IPS-20b (cell line): ENCODE measurements around the gene CNIH4.
"Not testable (repeated sequence)": the region's sequence is repeated elsewhere in the genome, so short reads cannot be mapped to it uniquely, and the experiment has no call there.

Source experiments
- H3K27ac ChIP-seq: one replicate; pipeline ENCODE4 v1.5.1; 2013; ENCODE audit warnings: low read length
- H3K27me3 ChIP-seq: 2 replicates; pipeline ENCODE4 v1.6.1; 2013; ENCODE audit warnings: mild to moderate bottlenecking, low read length, inconsistent platforms; ENCODE audit not compliant: insufficient read depth
- H3K36me3 ChIP-seq: 2 replicates; pipeline ENCODE4 v1.6.1; 2013; ENCODE audit warnings: low read depth, mild to moderate bottlenecking, inconsistent platforms, low read length, moderate library complexity; ENCODE audit not compliant: insufficient read depth
- H3K4me1 ChIP-seq: 2 replicates; pipeline ENCODE4 v1.6.1; 2013; ENCODE audit warnings: mild to moderate bottlenecking, control low read depth, inconsistent platforms, low read length, moderate library complexity; ENCODE audit not compliant: insufficient read depth
- H3K4me3 ChIP-seq: 2 replicates; pipeline ENCODE4 v1.5.1; 2013; ENCODE audit warnings: mild to moderate bottlenecking, low read length, inconsistent platforms
- H3K9ac ChIP-seq: 2 replicates; pipeline ENCODE4 v1.6.1; 2013; ENCODE audit warnings: low read depth, mild to moderate bottlenecking, inconsistent platforms, low read length, moderate library complexity
- H3K9me3 ChIP-seq: 2 replicates; pipeline ENCODE4 v1.6.1; 2013; ENCODE audit warnings: mild to moderate bottlenecking, low read depth, low read length, inconsistent platforms; ENCODE audit not compliant: insufficient read depth

CNIH4 gene

DNA sequence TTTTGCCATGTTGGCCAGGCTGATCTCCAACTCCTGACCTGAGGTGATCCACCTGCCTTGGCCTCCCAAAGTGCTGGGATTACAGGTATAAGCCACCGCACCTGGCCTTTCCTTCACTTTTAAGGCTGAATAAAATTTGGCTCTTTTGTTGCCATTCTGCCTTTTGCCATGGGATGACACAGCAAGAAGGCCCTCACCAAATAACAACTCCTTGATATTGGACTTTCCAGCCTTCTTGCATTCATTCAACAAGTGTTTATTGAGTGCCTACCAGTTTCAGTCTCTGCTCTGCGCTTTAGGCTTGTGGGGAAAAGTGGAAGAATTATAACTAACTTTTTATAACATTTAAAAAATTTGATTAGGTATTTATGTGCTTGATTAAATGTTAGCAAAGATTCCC, 24.9 kb upstream of the CNIH4 start:
- Histone ChIP-seq H3K9me3 (no peaks in the 10 kb centered on the region), H3K9ac (no peak overlapping the region), H3K4me1 (peaks cover 4% of the 10 kb centered on the region), H3K36me3 (peaks cover 7% of the 10 kb centered on the region), H3K27me3 (no peaks in the 10 kb centered on the region), H3K4me3 (no peak overlapping the region), H3K27ac (no peak overlapping the region)

GRCh38 chr1:224333309-224333926, 23.3 kb upstream of the CNIH4 start:
- H3K9ac ChIP-seq, result no peak overlapping the region
- H3K27me3 ChIP-seq, result no peaks in the 10 kb centered on the region
- H3K4me3 ChIP-seq, result no peak overlapping the region
- H3K36me3 ChIP-seq, result no peaks in the 10 kb centered on the region
- no peak overlapping the region for H3K27ac ChIP-seq
- H3K4me1 ChIP-seq, result peaks cover 4% of the 10 kb centered on the region
- H3K9me3 ChIP-seq, result no peaks in the 10 kb centered on the region

DNA sequence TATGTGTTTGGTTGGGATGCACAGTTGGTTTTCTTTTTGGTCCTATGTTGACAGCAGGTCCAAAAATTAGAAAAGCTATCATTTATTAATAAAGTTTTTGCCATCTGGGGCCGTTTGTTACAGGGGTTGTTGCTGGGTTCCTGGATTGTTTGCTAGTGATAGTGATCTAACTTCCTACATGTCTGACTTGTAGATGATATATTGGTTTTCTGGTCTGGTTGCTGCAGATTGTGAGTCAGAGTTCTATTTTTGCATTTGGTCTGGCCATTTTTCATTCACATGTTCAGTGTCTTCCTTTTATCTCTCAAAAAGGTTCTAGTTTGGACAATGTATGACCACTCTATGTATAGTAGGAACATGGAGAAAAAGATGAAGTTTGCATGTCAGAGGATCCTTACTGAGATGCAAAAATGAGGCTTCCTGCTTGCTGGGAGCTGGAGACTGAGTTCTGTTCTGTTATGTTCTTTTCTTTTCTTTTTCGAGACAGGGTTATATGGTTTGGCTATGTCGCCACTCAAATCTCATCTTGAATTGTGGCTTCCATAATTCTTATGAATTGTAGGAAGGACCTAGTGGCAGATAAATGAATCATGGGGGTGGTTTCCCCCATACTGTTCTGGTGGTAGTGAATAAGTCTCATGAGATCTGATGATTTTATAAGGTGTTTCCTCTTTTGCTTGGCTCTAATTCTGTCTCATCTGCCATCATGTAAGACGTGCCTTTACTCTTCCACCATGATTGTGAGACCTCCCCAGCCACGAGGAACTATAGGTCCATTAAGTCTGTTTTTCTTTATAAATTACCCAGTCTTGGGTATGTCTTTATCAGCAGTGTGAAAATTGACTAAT, 22.5 kb upstream of the CNIH4 start:
- Histone ChIP-seq H3K4me3 (no peak overlapping the region), H3K4me1 (peaks cover 4% of the 10 kb centered on the region; the same call in 1 of the 2 replicates), H3K27me3 (no peaks in the 10 kb centered on the region), H3K27ac (no peak overlapping the region), H3K9me3 (no peaks in the 10 kb centered on the region), H3K36me3 (no peaks in the 10 kb centered on the region), H3K9ac (no peak overlapping the region)

GRCh38 chr1:224338150-224338838, 18.4 kb upstream of the CNIH4 start:
- H3K27me3 ChIP-seq, result no peaks in the 10 kb centered on the region

DNA sequence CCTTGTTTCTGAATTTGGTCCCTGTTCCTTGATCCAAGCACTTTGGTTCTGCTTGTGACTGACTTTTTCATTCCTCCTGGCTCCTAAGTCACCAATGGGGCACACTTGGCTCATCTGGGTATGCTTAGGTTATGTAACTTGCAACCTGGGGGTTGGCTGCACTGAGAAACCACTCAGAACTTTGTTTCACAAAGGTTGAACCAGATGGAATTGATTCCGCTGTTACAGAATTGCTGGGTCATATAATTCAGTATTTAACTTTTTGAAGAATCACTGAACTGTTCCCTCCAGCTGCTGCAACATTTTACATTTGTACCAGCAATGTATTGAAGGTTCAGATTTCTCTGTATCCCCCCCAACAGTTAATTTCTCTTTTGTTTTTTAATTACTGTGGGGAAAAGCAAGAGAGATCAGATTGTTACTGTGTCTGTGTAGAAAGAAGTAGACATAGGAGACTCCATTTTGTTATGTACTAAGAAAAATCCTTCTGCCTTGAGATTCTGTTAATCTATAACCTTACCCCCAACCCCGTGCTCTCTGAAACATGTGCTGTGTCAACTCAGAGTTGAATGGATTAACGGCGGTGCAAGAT, 17.1 kb upstream of the CNIH4 start:
- Histone ChIP-seq H3K4me3 (peak overlapping the region; percentile 26), H3K4me1 (peaks cover 8% of the 10 kb centered on the region), H3K36me3 (no peaks in the 10 kb centered on the region; the same call in 1 of the 2 replicates), H3K9ac (peak overlapping the region; percentile 85), H3K9me3 (peaks cover 26% of the 10 kb centered on the region), H3K27me3 (no peaks in the 10 kb centered on the region), H3K27ac (peak overlapping the region; percentile 31)

More at GRCh38 chr1:224338150-224338838, 18.4 kb upstream of the CNIH4 start:
- H3K27ac ChIP-seq, result peak overlapping the region; percentile 31
- no peak overlapping the region for H3K4me3 ChIP-seq
- peak overlapping the region; percentile 85; the same call in 1 of the 2 replicates for H3K9ac ChIP-seq
- peaks cover 14% of the 10 kb centered on the region for H3K9me3 ChIP-seq
- H3K36me3 ChIP-seq, result no peaks in the 10 kb centered on the region
- peaks cover 12% of the 10 kb centered on the region for H3K4me1 ChIP-seq

- not testable (repeated sequence) for H3K27me3 ChIP-seq, H3K4me1 ChIP-seq, H3K36me3 ChIP-seq
- peaks cover 30% of the 10 kb centered on the region for H3K9me3 ChIP-seq
- H3K9ac ChIP-seq, result peak overlapping the region; percentile 84
- peak overlapping the region; percentile 56 for H3K4me3 ChIP-seq
- H3K27ac ChIP-seq, result peak overlapping the region; percentile 40
Observed at GRCh38 chr1:224340453-224341384, 16.0 kb upstream of the CNIH4 start.

GRCh38 chr1:224343679-224344078, 13.0 kb upstream of the CNIH4 start:
- H3K27me3 ChIP-seq, result no peaks in the 10 kb centered on the region
- no peak overlapping the region for H3K4me3 ChIP-seq
- H3K27ac ChIP-seq, result no peak overlapping the region
- peaks cover 8% of the 10 kb centered on the region for H3K4me1 ChIP-seq
- no peaks in the 10 kb centered on the region; the same call in 1 of the 2 replicates for H3K36me3 ChIP-seq
- H3K9me3 ChIP-seq, result peaks cover 30% of the 10 kb centered on the region
- H3K9ac ChIP-seq, result no peak overlapping the region

- Histone ChIP-seq H3K27ac (no peak overlapping the region), H3K4me3 (no peak overlapping the region), H3K4me1 (no peaks in the 10 kb centered on the region), H3K9me3 (peaks cover 18% of the 10 kb centered on the region), H3K36me3 (no peaks in the 10 kb centered on the region; the same call in 1 of the 2 replicates), H3K9ac (no peak overlapping the region), H3K27me3 (no peaks in the 10 kb centered on the region)
Observed at GRCh38 chr1:224348137-224348536, 8.5 kb upstream of the CNIH4 start.

DNA sequence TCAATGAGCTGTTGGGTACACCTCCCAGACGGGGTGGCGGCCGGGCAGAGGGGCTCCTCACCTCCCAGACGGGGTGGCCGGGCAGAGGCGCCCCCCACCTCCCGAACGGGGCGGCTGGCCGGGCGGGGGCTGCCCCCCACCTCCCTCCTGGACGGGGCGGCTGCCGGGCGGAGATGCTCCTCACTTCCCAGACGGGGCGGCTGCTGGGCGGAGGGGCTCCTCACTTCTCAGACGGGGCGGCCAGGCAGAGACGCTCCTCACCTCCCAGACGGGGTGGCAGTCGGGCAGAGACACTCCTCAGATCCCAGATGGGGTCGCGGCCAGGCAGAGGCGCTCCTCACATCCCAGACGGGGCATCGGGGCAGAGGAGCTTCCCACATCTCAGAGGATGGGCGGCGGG, 7.0 kb upstream of the CNIH4 start:
- H3K4me3 ChIP-seq, H3K36me3 ChIP-seq, H3K9me3 ChIP-seq, H3K9ac ChIP-seq, H3K27me3 ChIP-seq, H3K4me1 ChIP-seq, H3K27ac ChIP-seq: not testable (repeated sequence)

DNA sequence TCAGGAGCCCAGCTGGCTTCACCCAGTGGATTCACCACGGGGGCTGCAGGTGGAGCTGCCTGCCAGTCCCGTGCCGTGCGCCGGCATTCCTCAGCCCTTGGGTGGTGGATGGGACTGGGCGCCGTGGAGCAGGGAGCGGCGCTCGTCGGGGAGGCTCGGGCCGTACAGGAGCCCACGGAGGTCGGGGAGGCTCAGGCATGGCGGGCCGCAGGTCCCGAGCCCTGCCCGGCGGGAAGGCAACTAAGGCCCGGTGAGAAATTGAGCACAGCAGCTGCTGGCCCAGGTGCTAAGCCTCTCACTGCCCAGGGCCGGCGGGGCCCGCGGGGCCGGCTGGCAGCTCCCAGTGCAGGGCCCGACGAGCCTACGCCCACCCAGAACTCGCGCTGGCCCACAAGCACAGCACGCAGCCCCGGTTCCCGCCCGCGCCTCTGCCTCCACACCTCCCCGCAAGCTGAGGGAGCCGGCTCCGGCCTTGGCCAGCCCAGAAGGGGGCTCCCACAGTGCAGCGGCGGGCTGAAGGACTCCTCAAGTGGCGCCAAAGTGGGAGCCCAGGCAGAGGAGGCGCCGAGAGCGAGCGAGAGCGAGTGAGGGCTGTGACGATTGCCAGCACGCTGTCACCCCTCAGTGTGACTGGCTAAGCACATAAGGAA, 4.1 kb upstream of the CNIH4 start:
- H3K27ac ChIP-seq, H3K36me3 ChIP-seq, H3K9ac ChIP-seq, H3K4me1 ChIP-seq, H3K9me3 ChIP-seq, H3K27me3 ChIP-seq, H3K4me3 ChIP-seq: not testable (repeated sequence)
